Measurements from ENCODE around the gene ZMPSTE24.
A peak's percentile ranks its signal among the peaks of the same experiment; 100 is the strongest.
"Not testable (repeated sequence)": the region's sequence is repeated elsewhere in the genome, so short reads cannot be mapped to it uniquely, and the experiment has no call there.

ZMPSTE24 gene

DNA sequence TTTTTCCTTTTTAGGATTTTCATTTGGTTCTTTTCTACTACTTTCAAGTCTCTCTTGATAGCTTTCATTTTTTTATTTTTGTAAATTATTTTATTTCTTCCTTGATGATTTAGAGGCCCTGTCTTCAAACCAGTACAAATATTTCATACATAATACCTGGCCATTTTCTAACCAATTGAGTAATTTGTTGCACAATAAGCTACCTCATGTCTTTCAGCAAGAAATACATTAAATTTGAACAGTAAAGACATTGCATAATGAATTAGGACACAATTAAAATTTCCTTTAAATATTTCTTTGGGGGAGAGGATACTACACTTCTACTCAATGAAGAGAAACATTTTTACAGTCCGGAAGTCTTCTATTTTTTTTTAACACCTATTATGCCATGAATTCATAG lies 74.7 kb downstream of the ZMPSTE24 start:
- no peak for DNase-seq

DNA sequence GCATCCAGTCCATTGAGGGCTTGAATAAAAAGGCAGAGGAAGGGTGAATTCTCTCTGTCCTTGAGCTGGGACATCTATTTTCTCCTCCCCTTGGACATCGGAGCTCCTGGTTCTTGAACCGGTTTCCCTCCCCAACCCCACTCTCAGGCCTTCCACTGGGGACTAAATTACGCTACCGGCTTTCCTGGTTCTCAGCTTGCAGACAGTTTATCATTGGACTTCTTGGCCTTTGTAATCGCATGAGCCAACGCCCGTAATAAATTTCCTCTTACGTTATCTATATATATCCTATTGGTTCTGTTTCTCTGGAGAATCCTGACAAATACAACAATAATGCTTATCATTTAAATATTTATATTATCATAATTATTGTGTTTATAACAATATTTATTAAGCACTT lies 79.4 kb downstream of the ZMPSTE24 start:
- DNase-seq, result no peak

DNA sequence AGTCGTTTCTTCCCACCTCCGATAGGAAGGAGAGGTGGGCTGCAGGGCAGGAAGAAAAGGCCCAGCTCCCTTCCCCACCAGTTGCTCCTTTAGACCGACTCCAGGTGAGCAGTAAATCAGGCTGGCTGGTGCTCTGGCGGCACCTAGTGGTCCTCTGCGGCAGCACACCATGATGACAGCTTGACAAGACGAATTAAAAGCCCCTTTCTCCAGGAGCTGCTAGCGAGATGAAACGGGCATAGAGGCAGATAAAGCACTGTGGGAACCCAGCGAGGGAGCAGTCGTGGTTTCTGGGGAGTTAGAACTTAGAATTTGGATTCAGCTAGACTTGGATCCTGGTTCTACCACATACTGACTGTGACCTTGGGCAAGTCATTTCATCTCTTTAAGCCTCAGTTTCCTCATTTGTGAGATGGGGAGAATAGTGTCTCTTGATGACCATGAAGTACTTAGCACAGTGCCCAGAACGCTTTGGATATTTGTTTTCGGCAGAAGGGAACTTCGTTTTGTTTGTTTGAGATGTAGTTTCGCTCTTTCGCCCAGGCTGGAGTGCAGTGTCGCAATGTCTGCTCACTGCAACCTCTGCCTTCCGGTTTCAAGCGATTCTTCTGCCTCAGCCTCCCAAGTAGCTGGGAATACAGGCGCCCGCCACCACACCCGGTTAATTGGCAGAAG lies 80.8 kb downstream of the ZMPSTE24 start:
- peak; percentile 23 for DNase-seq

DNA sequence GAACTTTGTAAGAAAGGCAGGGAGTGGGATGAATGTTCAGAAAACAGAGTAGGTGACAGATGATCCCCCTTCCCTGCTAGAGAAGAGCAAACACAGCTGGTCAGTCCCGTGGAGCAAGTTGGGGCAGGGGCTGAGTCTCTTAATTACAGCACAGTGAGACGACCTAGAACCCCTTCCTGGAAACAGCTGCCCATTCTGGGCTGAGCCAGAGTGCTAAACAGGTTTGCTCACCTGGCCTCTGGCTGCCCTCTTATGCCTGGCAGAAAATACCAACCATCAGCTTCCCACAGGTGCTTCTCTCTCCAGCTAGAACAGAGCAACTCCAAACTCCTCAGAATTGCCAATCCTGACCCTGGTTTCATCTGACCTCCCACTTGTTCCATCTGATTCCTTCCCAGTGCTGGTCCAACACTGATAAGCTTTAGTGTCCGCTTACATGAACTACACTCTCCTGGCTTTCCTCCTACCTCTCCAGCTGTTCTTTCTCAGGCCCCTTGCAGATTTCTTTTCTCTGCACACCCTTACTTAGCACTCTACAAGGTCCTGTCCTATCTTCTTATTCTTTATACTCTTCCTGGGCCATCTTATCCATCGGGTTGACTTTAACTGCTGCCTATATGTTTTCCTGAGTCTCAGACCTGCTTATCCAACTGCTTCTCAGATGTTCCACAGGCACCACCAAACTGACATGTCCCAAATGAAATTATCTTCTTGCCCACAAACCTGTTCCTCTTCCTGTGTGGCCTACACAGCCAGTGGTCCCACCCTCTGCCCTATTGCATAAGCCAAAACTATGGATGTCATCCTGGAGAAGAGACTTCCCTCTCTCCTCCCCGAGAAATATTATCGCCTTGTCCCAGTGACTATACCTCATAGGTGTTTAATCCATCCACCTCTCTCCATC lies 81.6 kb downstream of the ZMPSTE24 start:
- DNase-seq, result no peak

DNA sequence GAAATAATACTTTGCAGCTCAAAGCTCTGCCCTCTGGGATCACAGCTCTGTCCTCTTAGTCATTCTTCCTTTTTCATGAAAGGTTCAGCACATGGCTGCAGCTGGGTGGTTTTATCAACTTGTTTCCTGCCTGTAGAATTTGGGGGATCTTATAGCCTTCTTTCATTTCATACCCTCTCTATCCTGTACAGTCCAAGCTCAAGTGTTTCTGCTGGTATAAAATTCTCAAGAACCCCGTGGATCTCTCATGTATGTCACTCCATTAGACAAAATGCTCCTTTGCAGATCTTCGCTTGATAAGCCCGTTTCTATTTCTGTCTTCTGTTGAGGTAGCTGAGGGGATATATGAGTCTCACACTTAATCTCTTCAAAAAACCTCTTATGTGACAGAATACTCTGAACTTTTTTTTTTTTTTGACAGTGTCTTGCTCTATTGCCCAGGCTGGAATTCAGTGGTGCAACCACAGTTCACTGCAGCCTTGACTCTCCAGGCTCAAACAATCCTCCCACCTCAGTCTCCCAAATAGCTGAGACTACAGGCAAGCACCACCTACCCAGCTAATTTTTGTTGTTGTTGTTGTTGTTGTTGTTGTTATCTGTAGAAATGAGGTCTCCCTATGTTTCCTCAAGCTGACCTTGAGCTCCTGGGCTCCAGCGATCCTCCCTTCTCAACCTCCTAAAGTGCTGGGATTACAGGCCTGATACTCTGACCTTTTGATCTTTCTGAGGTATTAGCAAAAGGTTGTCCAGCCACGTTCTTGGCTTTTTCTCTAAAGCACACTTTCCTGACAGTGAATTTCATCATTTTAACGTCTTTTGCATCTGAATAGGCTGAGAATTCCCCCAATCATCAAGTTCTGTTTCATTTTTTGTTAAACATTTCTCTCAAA lies 83.7 kb downstream of the ZMPSTE24 start:
- DNase-seq, result no peak

DNA sequence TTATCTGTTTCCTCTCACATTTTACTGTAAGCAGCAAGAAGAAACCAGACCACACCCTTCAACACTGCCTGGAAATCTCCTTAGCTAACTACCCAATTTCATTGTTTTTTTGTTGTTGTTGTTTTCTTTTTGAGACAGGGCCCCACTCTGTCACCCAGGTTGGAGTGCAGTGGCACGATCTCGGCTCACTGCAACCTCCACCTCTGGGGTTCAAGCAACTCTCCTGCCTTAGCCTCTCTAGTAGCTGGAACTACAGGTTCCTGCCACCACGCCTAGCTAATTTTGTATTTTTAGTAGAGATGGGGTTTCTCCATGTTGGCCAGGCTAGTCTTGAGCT lies 84.3 kb downstream of the ZMPSTE24 start:
- not testable (repeated sequence) for DNase-seq

Measured in NCI-H187 treated with DMSO at 0.1 percent for 48 hours (cell line).